ENCODE measurements around the gene SERP2.

DNA sequence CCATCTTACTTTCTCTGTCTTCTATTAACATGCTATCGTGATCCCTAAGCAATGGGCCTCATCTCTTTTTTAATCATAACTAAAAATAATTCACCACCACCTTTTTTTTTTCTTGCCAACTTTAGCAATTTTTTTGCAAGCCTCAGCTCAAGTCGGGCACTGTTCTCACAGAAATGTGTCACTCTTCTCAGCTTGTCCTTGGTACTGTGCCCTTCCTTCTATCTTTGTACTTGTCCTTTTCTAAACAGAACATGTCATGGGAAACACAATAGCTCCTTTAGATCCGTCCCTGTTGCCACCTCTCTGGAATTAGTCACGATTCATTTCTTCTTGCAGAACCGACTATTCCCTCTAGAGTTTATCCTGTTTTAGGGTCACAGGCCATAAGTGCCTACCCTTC, 10.3 kb downstream of the SERP2 start:
- TF ChIP-seq, protein P1, sequence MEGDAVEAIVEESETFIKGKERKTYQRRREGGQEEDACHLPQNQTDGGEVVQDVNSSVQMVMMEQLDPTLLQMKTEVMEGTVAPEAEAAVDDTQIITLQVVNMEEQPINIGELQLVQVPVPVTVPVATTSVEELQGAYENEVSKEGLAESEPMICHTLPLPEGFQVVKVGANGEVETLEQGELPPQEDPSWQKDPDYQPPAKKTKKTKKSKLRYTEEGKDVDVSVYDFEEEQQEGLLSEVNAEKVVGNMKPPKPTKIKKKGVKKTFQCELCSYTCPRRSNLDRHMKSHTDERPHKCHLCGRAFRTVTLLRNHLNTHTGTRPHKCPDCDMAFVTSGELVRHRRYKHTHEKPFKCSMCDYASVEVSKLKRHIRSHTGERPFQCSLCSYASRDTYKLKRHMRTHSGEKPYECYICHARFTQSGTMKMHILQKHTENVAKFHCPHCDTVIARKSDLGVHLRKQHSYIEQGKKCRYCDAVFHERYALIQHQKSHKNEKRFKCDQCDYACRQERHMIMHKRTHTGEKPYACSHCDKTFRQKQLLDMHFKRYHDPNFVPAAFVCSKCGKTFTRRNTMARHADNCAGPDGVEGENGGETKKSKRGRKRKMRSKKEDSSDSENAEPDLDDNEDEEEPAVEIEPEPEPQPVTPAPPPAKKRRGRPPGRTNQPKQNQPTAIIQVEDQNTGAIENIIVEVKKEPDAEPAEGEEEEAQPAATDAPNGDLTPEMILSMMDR (IDR thresholded peaks at IDR 0.05): no peak
- TF ChIP-seq POLR2AphosphoS5 (IDR thresholded peaks at IDR 0.05): no peak

Measured in prostate gland (tissue), 2 donors.